Body of pancreas (tissue), 4 donors: ENCODE results near the gene KRT38. TPM values are rescaled to one million over a fixed set of nuclear protein-coding genes. Genes with fewer than 3 reads are reported as not detected.

Source experiments
- ATAC-seq: fragments of 150-250 bp; one replicate; pipeline ENCODE4 v1.9.1; 2016
- DNase-seq, 4 donors: peaks; one replicate each; pipeline ENCODE4 v3.0.0-alpha.2; 2019
- H3K27ac ChIP-seq, 4 donors: fragments of 200-600 bp; sonication (generic); 1 replicate in 3 of 4; 2 replicates in 1 of 4; pipeline versions ENCODE4 v1.5.1 to v1.6.1; 2016 to 2019; ENCODE audit warnings: mild to moderate bottlenecking in 1 of 4, mixed read lengths in 1 of 4, moderate library complexity in 1 of 4
- H3K27me3 ChIP-seq, 2 donors: fragments of 200-600 bp; sonication (generic); one replicate each; pipeline ENCODE4 v1.6.0; 2016; ENCODE audit warnings: mild to moderate bottlenecking in 1 of 2
- H3K36me3 ChIP-seq, 2 donors: fragments of 200-600 bp; sonication (generic); replicated peaks in 1 of 2; 2 replicates each; pipeline ENCODE4 v1.5.1; 2016; ENCODE audit warnings: low read depth in 2 of 2; ENCODE audit not compliant: insufficient read depth in 1 of 2
- H3K4me1 ChIP-seq: fragments of 200-600 bp; sonication (generic); one replicate; pipeline ENCODE4 v1.6.0; 2016
- H3K4me3 ChIP-seq, 2 donors: fragments of 200-600 bp; sonication (generic); 1 replicate in 1 of 2; 2 replicates in 1 of 2; pipeline ENCODE4 v1.5.1; 2016 to 2019
- H3K9me3 ChIP-seq, 3 donors: fragments of 200-600 bp; sonication (generic); 1 replicate in 2 of 3; 2 replicates in 1 of 3; pipeline ENCODE4 v1.5.1; 2016
- POLR2A ChIP-seq, 3 donors: fragments of 450-650 bp; IDR thresholded peaks; one replicate each; pipeline ENCODE4 v1.6.1; 2016; ENCODE audit warnings: antibody characterized with exemption in 3 of 3, mild to moderate bottlenecking in 2 of 3
- WGBS, 2 donors: methylation state at CpG; one replicate each; pipeline ENCODE4 v1.1.5; 2017; 5-methylcytosine and 5-hydroxymethylcytosine counted together
- intact Hi-C: fragments of 100-400 bp; cut with DNase I; formaldehyde crosslinking; loops from one replicate; pipeline ENCODE4 v1.15.1; 2023
- total RNA-seq, 2 donors: library from RNA; depleted of rRNA; stranded (reverse); fragments of >200 nt; gene quantifications; one replicate each; pipeline ENCODE4 v1.1.0, GENCODE V29; 2016
- TF ChIP-seq, protein P1 (sequence below), 7 experiments: fragments of 450-650 bp in 4 of 7; fragments of 200-600 bp in 3 of 7; sonication (generic) in 3 of 7; IDR thresholded peaks; one replicate each; pipeline ENCODE4 v1.5.1; 2016 to 2019; ENCODE audit warnings: antibody characterized with exemption in 7 of 7

KRT38 gene
- total RNA-seq, 2 donors from 2014 or later, result not detected

DNA sequence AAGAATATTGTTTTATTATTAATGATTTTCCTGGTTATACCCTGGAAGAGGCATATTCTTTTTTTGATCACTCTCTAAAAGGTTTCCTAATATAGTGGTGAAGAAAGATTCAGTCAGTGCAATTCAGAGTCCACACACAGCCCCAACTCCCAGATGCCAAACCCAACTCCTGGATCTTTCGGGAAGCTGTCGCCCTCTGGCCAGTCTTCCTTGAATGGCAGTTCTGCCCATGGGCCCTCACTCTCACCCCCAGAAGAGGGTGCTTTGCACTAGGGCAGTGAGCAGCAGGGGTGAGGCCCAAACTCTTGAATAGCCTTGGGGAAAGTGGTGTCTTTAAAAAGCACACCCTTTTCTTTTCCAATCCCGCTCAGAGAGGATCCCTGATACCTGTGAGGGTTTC lies 15.4 kb upstream of the KRT38 start:
- TF ChIP-seq, protein P1, sequence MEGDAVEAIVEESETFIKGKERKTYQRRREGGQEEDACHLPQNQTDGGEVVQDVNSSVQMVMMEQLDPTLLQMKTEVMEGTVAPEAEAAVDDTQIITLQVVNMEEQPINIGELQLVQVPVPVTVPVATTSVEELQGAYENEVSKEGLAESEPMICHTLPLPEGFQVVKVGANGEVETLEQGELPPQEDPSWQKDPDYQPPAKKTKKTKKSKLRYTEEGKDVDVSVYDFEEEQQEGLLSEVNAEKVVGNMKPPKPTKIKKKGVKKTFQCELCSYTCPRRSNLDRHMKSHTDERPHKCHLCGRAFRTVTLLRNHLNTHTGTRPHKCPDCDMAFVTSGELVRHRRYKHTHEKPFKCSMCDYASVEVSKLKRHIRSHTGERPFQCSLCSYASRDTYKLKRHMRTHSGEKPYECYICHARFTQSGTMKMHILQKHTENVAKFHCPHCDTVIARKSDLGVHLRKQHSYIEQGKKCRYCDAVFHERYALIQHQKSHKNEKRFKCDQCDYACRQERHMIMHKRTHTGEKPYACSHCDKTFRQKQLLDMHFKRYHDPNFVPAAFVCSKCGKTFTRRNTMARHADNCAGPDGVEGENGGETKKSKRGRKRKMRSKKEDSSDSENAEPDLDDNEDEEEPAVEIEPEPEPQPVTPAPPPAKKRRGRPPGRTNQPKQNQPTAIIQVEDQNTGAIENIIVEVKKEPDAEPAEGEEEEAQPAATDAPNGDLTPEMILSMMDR (IDR thresholded peaks at IDR 0.05), result no peak
- no peaks in the 10 kb centered on the region for H3K4me1 ChIP-seq
- WGBS, 2 donors, result 75 to 79% methylated on average over 3 of the region's 3 CpGs
- no peak for DNase-seq
- H3K27me3 ChIP-seq, result no peaks in the 10 kb centered on the region
- H3K27ac ChIP-seq, result no peak overlapping the region
- H3K9me3 ChIP-seq, result no peaks in the 10 kb centered on the region
- H3K36me3 ChIP-seq, result no peaks in the 10 kb centered on the region
- H3K4me3 ChIP-seq, result no peak overlapping the region
- intact Hi-C loops, result no loop called here
- no peak for ATAC-seq

DNA sequence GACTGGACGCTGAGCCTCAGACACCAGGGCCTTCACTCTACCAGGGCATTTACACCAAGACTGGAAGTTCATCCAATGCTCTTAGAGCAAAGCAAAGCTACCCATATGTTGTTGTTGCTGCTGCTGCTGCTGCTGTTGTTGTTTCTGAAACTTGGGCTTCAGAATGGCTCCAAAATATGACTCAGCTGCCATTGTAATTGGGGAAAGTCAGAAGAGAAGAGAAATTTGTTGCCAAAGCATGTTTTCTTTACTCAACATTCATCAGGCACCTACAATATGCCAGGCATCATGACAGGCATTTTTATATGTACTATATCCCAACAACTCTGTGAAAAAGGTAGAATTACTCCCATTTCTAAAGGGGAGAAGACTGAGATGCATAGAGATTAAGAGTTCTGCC lies 14.5 kb upstream of the KRT38 start:
- Histone ChIP-seq H3K4me1 (no peaks in the 10 kb centered on the region), H3K27me3 (no peaks in the 10 kb centered on the region), H3K9me3 (no peaks in the 10 kb centered on the region), H3K4me3 (no peak overlapping the region), H3K36me3 (no peaks in the 10 kb centered on the region), H3K27ac (no peak overlapping the region)
- DNase-seq, result no peak
- TF ChIP-seq, protein P1 (IDR thresholded peaks at IDR 0.05), result no peak
- TF ChIP-seq POLR2A (IDR thresholded peaks at IDR 0.05), result no peak
- ATAC-seq, result no peak
- intact Hi-C loops, result no loop called here
- WGBS, 2 donors, result 75 to 89% methylated on average over 1 of the region's 1 CpG

DNA sequence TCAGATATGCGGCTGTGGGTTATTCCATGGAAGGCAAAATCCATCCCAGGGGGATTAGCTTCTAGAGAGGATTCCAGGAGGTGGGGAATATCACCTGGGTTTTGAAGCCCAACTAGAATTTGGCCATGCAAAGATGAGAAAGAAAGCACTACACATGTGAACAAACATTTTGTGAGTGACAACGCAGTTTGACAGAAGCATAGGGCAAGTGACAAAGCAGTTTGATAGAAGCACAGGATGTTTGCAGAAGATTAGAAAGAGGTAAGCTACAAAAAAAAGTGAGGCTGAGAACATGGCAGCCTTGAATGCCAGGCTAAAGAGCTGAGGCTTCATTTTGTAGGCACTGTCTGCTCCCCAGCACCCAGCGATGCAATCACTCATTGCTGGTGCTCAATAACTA lies 12.3 kb upstream of the KRT38 start:
- Histone ChIP-seq H3K9me3 (no peaks in the 10 kb centered on the region), H3K36me3 (no peaks in the 10 kb centered on the region), H3K4me3 (no peak overlapping the region), H3K27ac (no peak overlapping the region), H3K27me3 (no peaks in the 10 kb centered on the region), H3K4me1 (no peaks in the 10 kb centered on the region)
- intact Hi-C loops, result no loop called here
- 61 to 72% methylated on average over 3 of the region's 3 CpGs for WGBS, 2 donors
- DNase-seq (no peak), ATAC-seq (no peak)
- no peak for TF ChIP-seq POLR2A (IDR thresholded peaks at IDR 0.05)
- TF ChIP-seq, protein P1 (IDR thresholded peaks at IDR 0.05), result no peak

DNA sequence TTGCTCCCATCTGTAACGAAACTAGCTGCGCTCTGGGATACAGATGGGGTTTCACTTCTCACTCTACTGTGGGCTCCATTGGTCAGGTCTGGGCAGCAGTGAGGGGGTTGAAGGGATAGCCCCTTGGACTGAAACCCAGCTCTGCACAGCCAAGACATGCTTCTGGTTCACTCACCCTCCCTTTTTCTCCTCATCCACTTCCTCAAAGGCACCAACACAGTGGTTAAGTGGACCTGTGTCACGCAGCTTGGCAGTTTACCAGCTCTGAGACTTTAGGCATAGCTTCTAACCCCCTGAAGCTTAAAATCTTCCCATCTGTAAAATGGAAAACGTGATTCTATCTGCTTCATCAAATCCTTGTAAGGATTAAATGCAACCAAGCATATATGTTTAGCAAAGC lies 11.5 kb upstream of the KRT38 start:
- no peak overlapping the region for H3K27ac ChIP-seq
- TF ChIP-seq, protein P1 (IDR thresholded peaks at IDR 0.05), result no peak
- no peak for TF ChIP-seq POLR2A (IDR thresholded peaks at IDR 0.05)
- H3K36me3 ChIP-seq, result no peaks in the 10 kb centered on the region
- H3K27me3 ChIP-seq, result no peaks in the 10 kb centered on the region
- WGBS, 2 donors, result 42 to 52% methylated on average over 4 of the region's 4 CpGs
- no peak overlapping the region for H3K4me3 ChIP-seq
- intact Hi-C loops, result no loop called here
- ATAC-seq (no peak), DNase-seq (no peak)
- H3K4me1 ChIP-seq, result no peaks in the 10 kb centered on the region
- H3K9me3 ChIP-seq, result no peaks in the 10 kb centered on the region

DNA sequence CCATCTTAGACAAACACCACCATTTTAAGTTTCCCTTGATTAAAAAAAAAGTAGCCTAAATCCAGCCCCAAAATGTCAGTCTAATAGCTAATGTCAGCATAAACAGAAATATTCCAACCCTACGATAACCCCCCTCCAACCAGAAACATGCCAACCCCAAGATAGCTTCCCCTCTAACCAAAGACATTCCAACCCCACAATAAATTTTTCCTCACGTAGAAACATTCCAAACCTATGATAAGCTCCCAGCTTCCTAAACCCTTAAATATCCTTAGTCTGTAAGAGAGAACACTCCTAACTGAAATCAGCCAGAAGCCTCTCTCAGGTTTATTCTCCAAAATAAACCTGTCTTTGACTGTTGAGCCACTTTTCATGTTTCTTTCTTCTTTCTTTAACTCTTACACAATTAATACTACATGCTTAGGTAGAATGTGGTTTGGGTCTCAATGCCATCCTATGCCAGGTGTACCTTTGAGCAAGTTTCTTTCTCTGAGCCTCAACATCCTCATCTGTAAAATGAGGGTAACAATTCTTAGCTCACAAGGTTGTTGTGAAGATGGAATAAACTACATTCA lies 10.5 kb upstream of the KRT38 start:
- H3K27ac ChIP-seq, result no peak overlapping the region
- H3K4me3 ChIP-seq, result no peak overlapping the region
- intact Hi-C loops, result no loop called here
- 65 to 69% methylated on average over 2 of the region's 2 CpGs for WGBS, 2 donors
- H3K36me3 ChIP-seq, result no peaks in the 10 kb centered on the region
- H3K4me1 ChIP-seq, result no peaks in the 10 kb centered on the region
- no peaks in the 10 kb centered on the region for H3K27me3 ChIP-seq
- ATAC-seq (no peak), DNase-seq (no peak)
- H3K9me3 ChIP-seq, result no peaks in the 10 kb centered on the region
- TF ChIP-seq POLR2A (IDR thresholded peaks at IDR 0.05), result no peak
- TF ChIP-seq, protein P1 (IDR thresholded peaks at IDR 0.05), result no peak
